CD4-positive, alpha-beta T cell (primary cell): Measurements from ENCODE around the gene PLXDC1. TPM values are rescaled to one million over a fixed set of nuclear protein-coding genes. Genes with fewer than 3 reads are reported as not detected.

Experiments
- ATAC-seq: fragments of 200-7000 bp; cut with Tn5 transposase; one replicate; pipeline ENCODE4 v1.10.0; 2022; ENCODE audit warnings: mild to moderate bottlenecking; ENCODE audit not compliant: poor library complexity
- CTCF ChIA-PET: fragments of 350-600 bp; sonication (Branson Sonifier 250); formaldehyde crosslinking; loops from one replicate; lab custom pipeline; 2021; ENCODE audit warnings: antibody characterized with exemption, inconsistent platforms; lab: Charles Lee
- POLR2A ChIA-PET: fragments of 350-600 bp; sonication (Branson Sonifier 250); formaldehyde crosslinking; loops from one replicate; lab custom pipeline; 2021; ENCODE audit warnings: antibody characterized with exemption, inconsistent platforms; lab: Charles Lee
- DNase-seq, 14 experiments: peaks; one replicate each; pipeline ENCODE4 v3.0.0-alpha.2; 2013 to 2020; ENCODE audit warnings: mixed read lengths in 2 of 14
- H3K27ac ChIP-seq, 2 donors: one replicate each; pipeline versions ENCODE4 v1.5.1 to v1.7.0; 2013; ENCODE audit warnings: low read length in 2 of 2, low read depth in 1 of 2, mild to moderate bottlenecking in 1 of 2
- H3K27me3 ChIP-seq, 2 experiments: 1 replicate in 1 of 2; 2 replicates in 1 of 2; pipeline versions ENCODE4 v1.6.1 to v1.7.0; 2013; ENCODE audit warnings: low read length in 2 of 2, control low read depth in 1 of 2, mild to moderate bottlenecking in 1 of 2, moderate library complexity in 1 of 2; ENCODE audit not compliant: insufficient read depth in 2 of 2, control insufficient read depth in 1 of 2
- H3K36me3 ChIP-seq: one replicate; pipeline ENCODE4 v1.6.1; 2013; ENCODE audit warnings: low read length, control low read depth; ENCODE audit not compliant: insufficient read depth
- H3K4me1 ChIP-seq: one replicate; pipeline ENCODE4 v1.6.1; 2013; ENCODE audit warnings: low read length, control low read depth; ENCODE audit not compliant: insufficient read depth
- H3K4me3 ChIP-seq: one replicate; pipeline ENCODE4 v1.5.1; 2013; ENCODE audit warnings: mild to moderate bottlenecking, low read length, moderate library complexity
- H3K9me3 ChIP-seq, 2 experiments: 1 replicate in 1 of 2; 2 replicates in 1 of 2; pipeline versions ENCODE4 v1.6.1 to v1.7.0; 2013; ENCODE audit warnings: low read length in 2 of 2, mild to moderate bottlenecking in 2 of 2, control low read depth in 1 of 2, moderate library complexity in 1 of 2; ENCODE audit not compliant: control insufficient read depth in 1 of 2, insufficient read depth in 1 of 2
- H3K27ac Mint-ChIP-seq: one replicate; pipeline ENCODE4 v1.8.0; 2020; ENCODE audit warnings: mixed read lengths
- H3K27me3 Mint-ChIP-seq: one replicate; pipeline ENCODE4 v1.8.0; 2021; ENCODE audit warnings: mixed read lengths
- H3K36me3 Mint-ChIP-seq: one replicate; pipeline ENCODE4 v1.8.0; 2021; ENCODE audit warnings: low read depth, mixed read lengths
- H3K4me1 Mint-ChIP-seq: one replicate; pipeline ENCODE4 v1.8.0; 2021; ENCODE audit warnings: low read depth, mixed read lengths
- H3K4me3 Mint-ChIP-seq: one replicate; pipeline ENCODE4 v1.8.0; 2020; ENCODE audit warnings: mild to moderate bottlenecking, mixed read lengths
- H3K9me3 Mint-ChIP-seq: one replicate; pipeline ENCODE4 v1.8.0; 2020; ENCODE audit warnings: mixed read lengths
- CTCF ChIP-seq: fragments of 200-600 bp; IDR thresholded peaks from one replicate; pipeline ENCODE4 v1.8.0; 2022; ENCODE audit warnings: antibody characterized with exemption, mild to moderate bottlenecking
- intact Hi-C, 2 experiments: fragments of 100-400 bp; cut with DNase I in 1 of 2; cut with micrococcal nuclease in 1 of 2; formaldehyde crosslinking; loops; one replicate each; pipeline versions ENCODE4 v1.15.1 to v1.9.0; 2023 to 2025; cut with DNase I, micrococcal nuclease
- total RNA-seq, 174 experiments: library from RNA in 2 of 174; stranded (reverse) in 2 of 174; gene quantifications; one replicate each; pipeline ENCODE4 v1.2.3 and lab custom pipeline; 2021 to 2026

The PLXDC1 gene
- total RNA-seq, 2 experiments from 2014 or later, result 66.7 to 67.6 TPM

GRCh38 chr17:39173526-39174274, 22.3 kb upstream of the PLXDC1 start:
- H3K9me3 Mint-ChIP-seq, result no peaks in the 10 kb centered on the region
- H3K36me3 Mint-ChIP-seq, result peaks cover 25% of the 10 kb centered on the region
- Histone ChIP-seq H3K4me3 (no peak overlapping the region), H3K27me3 (no peaks in the 10 kb centered on the region), H3K9me3 (peaks cover 0 to 1% of the 10 kb centered on the region in 2 experiments), H3K27ac (no peak overlapping the region), H3K36me3 (peaks cover 26% of the 10 kb centered on the region), H3K4me1 (peaks cover 22% of the 10 kb centered on the region)
- H3K27me3 Mint-ChIP-seq, result peaks cover 4% of the 10 kb centered on the region
- no peak for TF ChIP-seq CTCF
- H3K27ac Mint-ChIP-seq, result no peak overlapping the region
- ATAC-seq, result no peak
- H3K4me3 Mint-ChIP-seq, result no peak overlapping the region
- POLR2A ChIA-PET, result interaction anchor here (0.7 to 2.0 kb wide), 6 partner anchors 9 to 191 kb away, joined by 3 to 9 read pairs (median 4); partner anchors contain the start of gene RPL19
- peaks cover 22% of the 10 kb centered on the region for H3K4me1 Mint-ChIP-seq
- no peak for DNase-seq
- intact Hi-C loops, result no loop called here
- CTCF ChIA-PET, result interaction anchor here (0.8 to 4.3 kb wide), 10 partner anchors 9 to 206 kb away, joined by 3 to 63 read pairs (median 4); partner anchors contain the start of gene FBXO47

- no peak overlapping the region for H3K27ac ChIP-seq
- Mint-ChIP-seq H3K36me3 (peaks cover 19% of the 10 kb centered on the region), H3K27me3 (peaks cover 4% of the 10 kb centered on the region), H3K9me3 (no peaks in the 10 kb centered on the region), H3K4me1 (peaks cover 22% of the 10 kb centered on the region), H3K27ac (no peak overlapping the region), H3K4me3 (no peak overlapping the region)
- CTCF ChIA-PET, result interaction anchor here (0.8 to 4.3 kb wide), 5 partner anchors 9 to 188 kb away, joined by 3 to 63 read pairs (median 5); no protein-coding TSS in a partner anchor
- TF ChIP-seq CTCF, result no peak
- no peak overlapping the region for H3K4me3 ChIP-seq
- DNase-seq (no peak), ATAC-seq (no peak)
- intact Hi-C loops, result no loop called here
- H3K27me3 ChIP-seq, result no peaks in the 10 kb centered on the region
- peaks cover 0 to 3% of the 10 kb centered on the region in 2 experiments for H3K9me3 ChIP-seq
- POLR2A ChIA-PET, result interaction anchor here (0.7 to 1.1 kb wide), 3 partner anchors 8 to 190 kb away, joined by 3 to 4 read pairs (median 3); no protein-coding TSS in a partner anchor
- H3K4me1 ChIP-seq, result peaks cover 22% of the 10 kb centered on the region
- H3K36me3 ChIP-seq, result peaks cover 25% of the 10 kb centered on the region
These were observed 21.6 kb upstream of the PLXDC1 start for GRCh38 chr17:39173080-39173479.

GRCh38 chr17:39171933-39172332, 20.5 kb upstream of the PLXDC1 start:
- TF ChIP-seq CTCF, result no peak
- ATAC-seq (no peak), DNase-seq (no peak)
- CTCF ChIA-PET, result no interaction called here
- H3K27me3 Mint-ChIP-seq, result peaks cover 12% of the 10 kb centered on the region
- Histone ChIP-seq H3K4me3 (no peak overlapping the region), H3K27ac (no peak overlapping the region), H3K9me3 (peaks cover 0 to 3% of the 10 kb centered on the region in 2 experiments), H3K36me3 (peaks cover 14% of the 10 kb centered on the region), H3K27me3 (peaks cover 0 to 4% of the 10 kb centered on the region in 2 experiments), H3K4me1 (peaks cover 29% of the 10 kb centered on the region)
- H3K4me3 Mint-ChIP-seq, result no peak overlapping the region
- no peaks in the 10 kb centered on the region for H3K9me3 Mint-ChIP-seq
- intact Hi-C loops, result no loop called here
- peaks cover 30% of the 10 kb centered on the region for H3K4me1 Mint-ChIP-seq
- H3K36me3 Mint-ChIP-seq, result peaks cover 11% of the 10 kb centered on the region
- H3K27ac Mint-ChIP-seq, result no peak overlapping the region
- POLR2A ChIA-PET, result interaction anchor here (1.1 kb wide), 1 partner anchor 18 kb away, joined by 3 read pairs; no protein-coding TSS in a partner anchor
